ENCODE data around the gene NAT8L. TPM values are rescaled to one million over a fixed set of nuclear protein-coding genes. Genes with fewer than 3 reads are reported as not detected.

NAT8L gene
- total and polyA plus RNA-seq, 7 donors: under 0.01 to 2.4 (median 0.28) TPM; not detected in 2

GRCh38 chr4:2116687-2117400 lies 57.7 kb downstream of the NAT8L start:
- TF ChIP-seq POLR2AphosphoS5 (IDR thresholded peaks at IDR 0.05) (no peak), EP300 (IDR thresholded peaks at IDR 0.05) (no peak), POLR2A (IDR thresholded peaks at IDR 0.05) (no peak), CTCF (IDR thresholded peaks at IDR 0.05) (no peak)
- Histone ChIP-seq H3K9me3 (no peaks in the 10 kb centered on the region), H3K4me1 (no peaks in the 10 kb centered on the region), H3K27me3 (no peaks in the 10 kb centered on the region), H3K27ac (no peak overlapping the region), H3K4me3 (no peak overlapping the region), H3K36me3 (no peaks in the 10 kb centered on the region)
- no peak for DNase-seq
- 87 to 89% methylated on average over 6 of the region's 6 CpGs for WGBS, 2 donors
- intact Hi-C loops (cut with DNase I): no loop called here

Other genes starting within 250 kb of the NAT8L start
- gene LETM1, start 203.2 kb upstream of the NAT8L start, total RNA-seq: 10 to 100 TPM; 15.0 to 22.4 (median 17.8) TPM
- 10 to 100 TPM; 11.4 to 91.6 (median 36.1) TPM for gene LETM1, start 203.2 kb upstream of the NAT8L start, polyA plus RNA-seq
- 10 to 100 TPM; 33.9 to 56.5 (median 38.0) TPM for gene NSD2, start 187.9 kb upstream of the NAT8L start, total RNA-seq
- 10 to 100 TPM in 2 of 3 donors, 1 to 10 TPM in 1; 7.2 to 57.9 (median 22.4) TPM for gene NSD2, start 187.9 kb upstream of the NAT8L start, polyA plus RNA-seq
- 10 to 100 TPM; 14.3 to 19.3 (median 17.1) TPM for gene NELFA, start 50.4 kb upstream of the NAT8L start, total RNA-seq
- 10 to 100 TPM; 13.8 to 27.4 (median 15.3) TPM for gene NELFA, start 50.4 kb upstream of the NAT8L start, polyA plus RNA-seq
- 10 to 100 TPM; 12.1 to 18.5 (median 16.4) TPM for gene HAUS3, start 182.8 kb downstream of the NAT8L start, total RNA-seq
- 1 to 10 TPM; 3.2 to 7.7 (median 6.0) TPM for gene HAUS3, start 182.8 kb downstream of the NAT8L start, polyA plus RNA-seq
- gene POLN, start 182.8 kb downstream of the NAT8L start, total RNA-seq: 1 to 10 TPM; 1.8 to 9.4 (median 2.6) TPM
- 1 to 10 TPM in 1 of 3 donors, under 1 TPM in 1, not detected in 1; 0.60 to 1.1 TPM for gene POLN, start 182.8 kb downstream of the NAT8L start, polyA plus RNA-seq
- 10 to 100 TPM; 36.4 to 62.0 (median 38.7) TPM for gene MXD4, start 202.8 kb downstream of the NAT8L start, total RNA-seq
- gene MXD4, start 202.8 kb downstream of the NAT8L start, polyA plus RNA-seq: 10 to 100 TPM; 25.0 to 32.8 (median 27.6) TPM

Data from sigmoid colon (tissue), 7 donors.